GM12875 (cell line): ENCODE results near the gene L2HGDH.

Source experiments
- H3K4me3 ChIP-seq: one replicate; pipeline ENCODE4 v1.5.1; 2011; ENCODE audit warnings: low read depth, low read length, control low read depth
- TF ChIP-seq, protein P1 (sequence below): IDR thresholded peaks from 2 replicates; pipeline ENCODE4 v1.5.1; 2011; ENCODE audit warnings: low read depth, mild to moderate bottlenecking, control low read depth, inconsistent platforms, low read length, moderate library complexity, borderline replicate concordance; ENCODE audit not compliant: insufficient read depth

Gene L2HGDH

GRCh38 chr14:50355692-50356091, 43.7 kb upstream of the L2HGDH start:
- TF ChIP-seq, protein P1, sequence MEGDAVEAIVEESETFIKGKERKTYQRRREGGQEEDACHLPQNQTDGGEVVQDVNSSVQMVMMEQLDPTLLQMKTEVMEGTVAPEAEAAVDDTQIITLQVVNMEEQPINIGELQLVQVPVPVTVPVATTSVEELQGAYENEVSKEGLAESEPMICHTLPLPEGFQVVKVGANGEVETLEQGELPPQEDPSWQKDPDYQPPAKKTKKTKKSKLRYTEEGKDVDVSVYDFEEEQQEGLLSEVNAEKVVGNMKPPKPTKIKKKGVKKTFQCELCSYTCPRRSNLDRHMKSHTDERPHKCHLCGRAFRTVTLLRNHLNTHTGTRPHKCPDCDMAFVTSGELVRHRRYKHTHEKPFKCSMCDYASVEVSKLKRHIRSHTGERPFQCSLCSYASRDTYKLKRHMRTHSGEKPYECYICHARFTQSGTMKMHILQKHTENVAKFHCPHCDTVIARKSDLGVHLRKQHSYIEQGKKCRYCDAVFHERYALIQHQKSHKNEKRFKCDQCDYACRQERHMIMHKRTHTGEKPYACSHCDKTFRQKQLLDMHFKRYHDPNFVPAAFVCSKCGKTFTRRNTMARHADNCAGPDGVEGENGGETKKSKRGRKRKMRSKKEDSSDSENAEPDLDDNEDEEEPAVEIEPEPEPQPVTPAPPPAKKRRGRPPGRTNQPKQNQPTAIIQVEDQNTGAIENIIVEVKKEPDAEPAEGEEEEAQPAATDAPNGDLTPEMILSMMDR: no peak
- no peak overlapping the region for H3K4me3 ChIP-seq

DNA sequence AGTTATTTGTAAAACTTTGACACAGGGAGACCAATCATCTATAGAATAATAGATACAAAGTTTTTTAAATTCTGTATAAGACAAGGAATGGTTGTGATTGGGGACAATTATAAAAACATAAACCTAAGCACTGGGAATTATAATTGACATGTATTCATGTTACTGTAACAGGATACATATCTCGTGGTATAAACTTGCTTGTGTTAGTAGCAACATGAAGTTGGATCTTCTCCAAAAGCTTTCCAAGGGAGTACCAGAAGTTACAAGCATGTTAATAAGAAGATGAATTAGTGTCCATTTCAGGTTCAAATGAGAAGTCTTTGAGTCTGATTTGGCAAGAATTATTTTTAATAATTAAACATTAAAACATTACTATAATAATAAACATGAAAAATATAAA, 42.5 kb upstream of the L2HGDH start:
- TF ChIP-seq, protein P1: no peak
- no peak overlapping the region for H3K4me3 ChIP-seq

- H3K4me3 ChIP-seq: no peak overlapping the region
- TF ChIP-seq, protein P1: no peak
Measured at GRCh38 chr14:50353126-50353525, 41.1 kb upstream of the L2HGDH start.

- TF ChIP-seq, protein P1: no peak
- no peak overlapping the region for H3K4me3 ChIP-seq
Measured at GRCh38 chr14:50352584-50352983, 40.6 kb upstream of the L2HGDH start.

GRCh38 chr14:50350975-50351374, 38.9 kb upstream of the L2HGDH start:
- TF ChIP-seq, protein P1: no peak
- H3K4me3 ChIP-seq: no peak overlapping the region

GRCh38 chr14:50348933-50349332, 36.9 kb upstream of the L2HGDH start:
- H3K4me3 ChIP-seq: no peak overlapping the region
- TF ChIP-seq, protein P1: no peak

DNA sequence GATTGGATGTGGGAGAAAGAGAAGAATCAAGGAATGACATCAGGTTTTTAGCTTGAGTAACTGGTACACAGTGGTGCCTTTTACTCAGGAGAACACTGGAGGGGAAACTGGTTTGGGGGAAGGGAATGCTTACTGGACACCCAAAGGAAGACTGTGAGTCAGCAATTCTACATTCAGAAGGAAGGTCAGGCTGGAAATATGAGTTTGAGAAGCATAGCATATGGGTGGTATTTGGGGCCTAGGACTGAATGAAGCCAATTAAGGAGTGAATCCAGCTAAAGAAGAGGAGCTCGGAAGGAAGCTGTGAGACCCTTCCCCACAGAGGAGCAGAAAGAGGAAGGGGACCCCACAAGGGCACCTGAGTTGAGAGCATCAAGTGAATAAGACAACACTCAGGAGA, 35.5 kb upstream of the L2HGDH start:
- TF ChIP-seq, protein P1: no peak
- no peak overlapping the region for H3K4me3 ChIP-seq
